Measurements from ENCODE around the gene PTPN11. TPM values are rescaled to one million over a fixed set of nuclear protein-coding genes. Genes with fewer than 3 reads are reported as not detected.

The PTPN11 gene
- total RNA-seq, 2 donors from 2014 or later: 61.0 to 61.3 TPM

GRCh38 chr12:112527501-112527900 is 108.8 kb downstream of the PTPN11 start:
- no peak overlapping the region for H3K4me3 ChIP-seq
- H3K27ac ChIP-seq: no peak overlapping the region
- intact Hi-C loops (cut with DNase I): no loop called here
- TF ChIP-seq POLR2A (IDR thresholded peaks at IDR 0.05): no peak
- TF ChIP-seq CTCF (IDR thresholded peaks at IDR 0.05): no peak
- TF ChIP-seq POLR2AphosphoS5 (IDR thresholded peaks at IDR 0.05): no peak
- no peaks in the 10 kb centered on the region for H3K4me1 ChIP-seq (replicated peaks)
- no peaks in the 10 kb centered on the region for H3K27me3 ChIP-seq (replicated peaks; ENCODE audit: insufficient read depth)
- no peaks in the 10 kb centered on the region for H3K9me3 ChIP-seq
- 94% methylated on average over 4 of the region's 4 CpGs for WGBS
- no peak for DNase-seq (ENCODE audit: low spot score)
- H3K36me3 ChIP-seq: no peaks in the 10 kb centered on the region

GRCh38 chr12:112528521-112528920 is 109.8 kb downstream of the PTPN11 start:
- no peak overlapping the region for H3K27ac ChIP-seq
- no peaks in the 10 kb centered on the region for H3K36me3 ChIP-seq
- H3K9me3 ChIP-seq: no peaks in the 10 kb centered on the region
- TF ChIP-seq POLR2A (IDR thresholded peaks at IDR 0.05): no peak
- no peak for TF ChIP-seq CTCF (IDR thresholded peaks at IDR 0.05)
- no peak for TF ChIP-seq POLR2AphosphoS5 (IDR thresholded peaks at IDR 0.05)
- intact Hi-C loops (cut with DNase I): no loop called here
- no peak for DNase-seq (ENCODE audit: low spot score)
- no peaks in the 10 kb centered on the region for H3K4me1 ChIP-seq (replicated peaks)
- WGBS: 95% methylated on average over 1 of the region's 1 CpG
- H3K4me3 ChIP-seq: no peak overlapping the region
- no peaks in the 10 kb centered on the region for H3K27me3 ChIP-seq (replicated peaks; ENCODE audit: insufficient read depth)

GRCh38 chr12:112530941-112531340 is 112.2 kb downstream of the PTPN11 start:
- Histone ChIP-seq H3K4me3 (no peak overlapping the region), H3K27ac (no peak overlapping the region), H3K4me1 (replicated peaks) (no peaks in the 10 kb centered on the region), H3K27me3 (replicated peaks; ENCODE audit: insufficient read depth) (no peaks in the 10 kb centered on the region), H3K36me3 (no peaks in the 10 kb centered on the region), H3K9me3 (no peaks in the 10 kb centered on the region)
- TF ChIP-seq POLR2A (IDR thresholded peaks at IDR 0.05) (no peak), POLR2AphosphoS5 (IDR thresholded peaks at IDR 0.05) (no peak), CTCF (IDR thresholded peaks at IDR 0.05) (no peak)
- WGBS: 85% methylated on average over 2 of the region's 2 CpGs
- intact Hi-C loops (cut with DNase I): no loop called here
- DNase-seq (ENCODE audit: low spot score): no peak

- H3K27ac ChIP-seq: no peak overlapping the region
- no peak overlapping the region for H3K4me3 ChIP-seq
- no peaks in the 10 kb centered on the region for H3K27me3 ChIP-seq (replicated peaks; ENCODE audit: insufficient read depth)
- no peak for DNase-seq (ENCODE audit: low spot score)
- no peaks in the 10 kb centered on the region for H3K36me3 ChIP-seq
- WGBS: 93% methylated on average over 1 of the region's 1 CpG
- TF ChIP-seq POLR2AphosphoS5 (IDR thresholded peaks at IDR 0.05) (no peak), CTCF (IDR thresholded peaks at IDR 0.05) (no peak), POLR2A (IDR thresholded peaks at IDR 0.05) (no peak)
- intact Hi-C loops (cut with DNase I): no loop called here
- H3K4me1 ChIP-seq (replicated peaks): no peaks in the 10 kb centered on the region
- no peaks in the 10 kb centered on the region for H3K9me3 ChIP-seq
Measured at GRCh38 chr12:112532106-112532505, 113.4 kb downstream of the PTPN11 start.

DNA sequence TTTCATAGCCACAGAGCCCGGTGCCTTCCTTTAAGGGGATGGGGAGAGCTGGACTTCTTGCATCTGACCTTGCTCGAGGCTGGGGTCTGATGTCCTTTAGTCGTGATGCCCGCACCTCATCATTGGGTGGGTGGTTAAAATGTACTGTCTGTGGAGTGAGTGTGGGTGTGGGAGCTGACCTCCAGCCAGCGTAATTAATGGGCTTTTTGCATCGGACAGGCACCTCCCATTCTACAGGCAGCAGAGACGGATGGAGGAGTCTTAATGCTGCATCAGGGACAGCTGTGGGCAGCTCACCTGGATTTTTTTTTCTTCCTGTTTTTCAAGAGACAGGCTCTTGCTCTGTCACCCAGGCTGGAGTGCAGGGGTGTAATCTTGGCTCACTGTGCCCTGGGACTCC is 114.8 kb downstream of the PTPN11 start:
- intact Hi-C loops (cut with DNase I): no loop called here
- Histone ChIP-seq H3K36me3 (no peaks in the 10 kb centered on the region), H3K4me1 (replicated peaks) (no peaks in the 10 kb centered on the region), H3K9me3 (no peaks in the 10 kb centered on the region), H3K27ac (no peak overlapping the region), H3K27me3 (replicated peaks; ENCODE audit: insufficient read depth) (no peaks in the 10 kb centered on the region), H3K4me3 (no peak overlapping the region)
- DNase-seq (ENCODE audit: low spot score): no peak
- TF ChIP-seq CTCF (IDR thresholded peaks at IDR 0.05): no peak
- no peak for TF ChIP-seq POLR2AphosphoS5 (IDR thresholded peaks at IDR 0.05)
- no peak for TF ChIP-seq POLR2A (IDR thresholded peaks at IDR 0.05)
- 69% methylated on average over 7 of the region's 7 CpGs for WGBS

All from prostate gland (tissue), 2 donors.